HCT116 (cell line): ENCODE measurements around the gene SNAPC4.

Experiments used
- CEBPB ChIP-seq: IDR thresholded peaks from 2 replicates; pipeline ENCODE4 v1.6.1; 2012; ENCODE audit warnings: low read depth
- CTCF ChIP-seq, 3 experiments: fragments of 200-600 bp in 1 of 3; sonication (generic) in 1 of 3; IDR thresholded peaks in 2 of 3; conservative IDR thresholded peaks in 1 of 3; 2 replicates each; pipeline ENCODE4 v1.5.1; 2012 to 2017; ENCODE audit warnings: low read depth in 2 of 3, low read length in 2 of 3, antibody characterized with exemption in 1 of 3, borderline replicate concordance in 1 of 3, control low read depth in 1 of 3, mild to moderate bottlenecking in 1 of 3, mixed read lengths in 1 of 3, mixed run types in 1 of 3, moderate library complexity in 1 of 3; ENCODE audit not compliant: insufficient read depth in 1 of 3
- EZH2 ChIP-seq: fragments of 200-600 bp; sonication (generic); IDR thresholded peaks from 2 replicates; pipeline ENCODE4 v1.6.1; 2017; ENCODE audit warnings: antibody characterized with exemption, mixed run types
- EZH2phosphoT487 ChIP-seq: fragments of 200-600 bp; IDR thresholded peaks from 2 replicates; pipeline ENCODE4 v1.6.1; 2018; ENCODE audit warnings: antibody characterized with exemption, borderline replicate concordance
- FOSL1 ChIP-seq: IDR thresholded peaks from 2 replicates; pipeline ENCODE4 v1.6.1; 2012; ENCODE audit warnings: low read depth
- JUND ChIP-seq: IDR thresholded peaks from 2 replicates; pipeline ENCODE4 v1.6.1; 2012
- POLR2A ChIP-seq: IDR thresholded peaks from 2 replicates; pipeline ENCODE4 v1.7.0; 2011; ENCODE audit warnings: borderline replicate concordance; ENCODE audit not compliant: insufficient read depth, insufficient read length; ENCODE audit errors: extremely low read depth
- POLR2AphosphoS5 ChIP-seq: IDR thresholded peaks from 2 replicates; pipeline ENCODE4 v1.6.1; 2011; ENCODE audit warnings: mild to moderate bottlenecking, low read depth, low read length, moderate library complexity
- REST ChIP-seq: IDR thresholded peaks from 2 replicates; pipeline ENCODE4 v1.6.1; 2012; ENCODE audit warnings: low read depth
- SP1 ChIP-seq: IDR thresholded peaks from 2 replicates; pipeline ENCODE4 v1.6.1; 2012; ENCODE audit warnings: low read depth

- TF ChIP-seq CTCF (IDR thresholded peaks at IDR 0.05 in 2 of 3, conservative IDR thresholded peaks at IDR 0.05 in 1 of 3; ENCODE audit: borderline replicate concordance in 1 of 3, insufficient read depth in 1 of 3, low read depth in 2 of 3, low read length in 2 of 3) (no peak), CEBPB (no peak), SP1 (no peak), POLR2A (no peak), EZH2phosphoT487 (no peak), POLR2AphosphoS5 (no peak), EZH2 (no peak), JUND (no peak), FOSL1 (no peak), REST (no peak)
Measured at GRCh38 chr9:136441191-136441680, 41.3 kb upstream of the SNAPC4 start.
